Natural killer cell (primary cell): ENCODE measurements around the gene CHCT1. TPM values are rescaled to one million over a fixed set of nuclear protein-coding genes. Genes with fewer than 3 reads are reported as not detected.

ENCODE experiments used
- ATAC-seq, 3 donors: fragments of 150-1000 bp in 2 of 3; fragments of 200-7000 bp in 1 of 3; cut with Tn5 transposase; 1 replicate in 1 of 3; 2 replicates in 2 of 3; pipeline ENCODE4 v1.10.0; 2021; ENCODE audit warnings: mild to moderate bottlenecking in 2 of 3, moderate library complexity in 2 of 3
- DNase-seq, 2 donors: peaks; one replicate each; pipeline versions ENCODE4 v3.0.0 to v3.0.0-alpha.2; 2013 to 2021; ENCODE audit warnings: mixed read lengths in 1 of 2
- H3K27ac ChIP-seq: one replicate; pipeline ENCODE4 v1.5.1; 2013; ENCODE audit warnings: mild to moderate bottlenecking, low read length
- H3K27me3 ChIP-seq: one replicate; pipeline ENCODE4 v1.6.1; 2013; ENCODE audit warnings: low read length; ENCODE audit not compliant: control insufficient read depth, insufficient read depth
- H3K36me3 ChIP-seq: one replicate; pipeline ENCODE4 v1.6.1; 2013; ENCODE audit warnings: low read length; ENCODE audit not compliant: control insufficient read depth, insufficient read depth
- H3K4me1 ChIP-seq: one replicate; pipeline ENCODE4 v1.6.1; 2013; ENCODE audit warnings: low read length; ENCODE audit not compliant: control insufficient read depth, insufficient read depth
- H3K4me3 ChIP-seq: one replicate; pipeline ENCODE4 v1.5.1; 2013; ENCODE audit warnings: low read length
- H3K9me3 ChIP-seq: one replicate; pipeline ENCODE4 v1.6.1; 2013; ENCODE audit warnings: low read length; ENCODE audit not compliant: control insufficient read depth, insufficient read depth
- H3K27ac Mint-ChIP-seq, 2 donors: one replicate each; pipeline ENCODE4 v1.8.0; 2022; ENCODE audit warnings: mild to moderate bottlenecking in 2 of 2, mixed read lengths in 2 of 2, moderate library complexity in 1 of 2
- H3K27me3 Mint-ChIP-seq, 2 donors: one replicate each; pipeline ENCODE4 v1.8.0; 2022; ENCODE audit warnings: low read depth in 2 of 2, mixed read lengths in 2 of 2
- H3K36me3 Mint-ChIP-seq: one replicate; pipeline ENCODE4 v1.8.0; 2022; ENCODE audit warnings: mixed read lengths
- H3K4me1 Mint-ChIP-seq, 2 donors: one replicate each; pipeline ENCODE4 v1.8.0; 2022; ENCODE audit warnings: mixed read lengths in 2 of 2
- H3K4me3 Mint-ChIP-seq: one replicate; pipeline ENCODE4 v1.8.0; 2022; ENCODE audit warnings: mild to moderate bottlenecking, moderate library complexity, mixed read lengths
- H3K9me3 Mint-ChIP-seq, 2 donors: one replicate each; pipeline ENCODE4 v1.8.0; 2022; ENCODE audit warnings: mixed read lengths in 2 of 2
- CTCF ChIP-seq: fragments of 200-600 bp; IDR thresholded peaks from one replicate; pipeline ENCODE4 v1.8.0; 2022; ENCODE audit warnings: antibody characterized with exemption
- WGBS: methylation state at CpG from one replicate; pipeline ENCODE4 v1.1.7; 2013; ENCODE audit warnings: missing lambda C conversion rate; ENCODE audit not compliant: insufficient coverage; 5-methylcytosine and 5-hydroxymethylcytosine counted together
- intact Hi-C: fragments of 100-400 bp; cut with micrococcal nuclease; formaldehyde crosslinking; loops from one replicate; pipeline ENCODE4 v1.14.2; 2022
- total RNA-seq, 4 donors: library from RNA; stranded (reverse); fragments of 120-200 nt in 1 of 4; gene quantifications; one replicate each; pipeline versions ENCODE4 v1.2.3 to v1.2.4, GENCODE V29; 2013 to 2022

Gene CHCT1
- total RNA-seq, 3 donors from 2014 or later (not counting 1 experiment from before 2014, with no cell fraction given), result not detected

GRCh38 chr17:60457148-60457547 is 34.9 kb downstream of the CHCT1 start:
- H3K27me3 ChIP-seq, result no peaks in the 10 kb centered on the region
- Mint-ChIP-seq H3K27me3 (no peaks in the 10 kb centered on the region), H3K36me3 (no peaks in the 10 kb centered on the region), H3K27ac (peak overlapping the region in 1 of 2 donors; percentile 10), H3K4me3 (no peak overlapping the region), H3K4me1 (peaks cover 0 to 6% of the 10 kb centered on the region in 2 donors), H3K9me3 (no peaks in the 10 kb centered on the region)
- H3K36me3 ChIP-seq, result peaks cover 63% of the 10 kb centered on the region
- TF ChIP-seq CTCF, result no peak
- no peaks in the 10 kb centered on the region for H3K9me3 ChIP-seq
- 97% methylated on average over 2 of the region's 2 CpGs for WGBS
- no peak for ATAC-seq
- H3K4me1 ChIP-seq, result no peaks in the 10 kb centered on the region
- no peak overlapping the region for H3K4me3 ChIP-seq
- DNase-seq, result no peak
- no peak overlapping the region for H3K27ac ChIP-seq
- intact Hi-C loops, result no loop called here

GRCh38 chr17:60461584-60461983 is 39.3 kb downstream of the CHCT1 start:
- Mint-ChIP-seq H3K27me3 (no peaks in the 10 kb centered on the region), H3K9me3 (no peaks in the 10 kb centered on the region), H3K36me3 (peaks cover 5% of the 10 kb centered on the region), H3K27ac (no peak overlapping the region), H3K4me1 (peaks cover 0 to 8% of the 10 kb centered on the region in 2 donors), H3K4me3 (no peak overlapping the region)
- intact Hi-C loops, result no loop called here
- H3K9me3 ChIP-seq, result no peaks in the 10 kb centered on the region
- H3K4me1 ChIP-seq, result no peaks in the 10 kb centered on the region
- H3K27me3 ChIP-seq, result no peaks in the 10 kb centered on the region
- no peak overlapping the region for H3K4me3 ChIP-seq
- ATAC-seq (no peak), DNase-seq (no peak)
- no peak overlapping the region for H3K27ac ChIP-seq
- H3K36me3 ChIP-seq, result peaks cover 67% of the 10 kb centered on the region
- no peak for TF ChIP-seq CTCF
- WGBS, result no CpG with 5 or more reads among the region's 1 CpG

GRCh38 chr17:60463157-60463835 is 41.0 kb downstream of the CHCT1 start:
- intact Hi-C loops, result no loop called here
- Mint-ChIP-seq H3K4me1 (peaks cover 5 to 6% of the 10 kb centered on the region in 2 donors), H3K27me3 (no peaks in the 10 kb centered on the region), H3K9me3 (no peaks in the 10 kb centered on the region), H3K4me3 (no peak overlapping the region), H3K27ac (no peak overlapping the region), H3K36me3 (peaks cover 5% of the 10 kb centered on the region)
- TF ChIP-seq CTCF, result no peak
- Histone ChIP-seq H3K9me3 (no peaks in the 10 kb centered on the region), H3K27ac (no peak overlapping the region), H3K27me3 (no peaks in the 10 kb centered on the region), H3K4me3 (no peak overlapping the region), H3K4me1 (no peaks in the 10 kb centered on the region), H3K36me3 (peaks cover 71% of the 10 kb centered on the region)
- DNase-seq (no peak), ATAC-seq (no peak)
- 96% methylated on average over 3 of the region's 4 CpGs for WGBS

- no CpG with 5 or more reads among the region's 1 CpG for WGBS
- Histone ChIP-seq H3K9me3 (no peaks in the 10 kb centered on the region), H3K4me3 (no peak overlapping the region), H3K27ac (no peak overlapping the region), H3K27me3 (no peaks in the 10 kb centered on the region), H3K36me3 (peaks cover 73% of the 10 kb centered on the region), H3K4me1 (no peaks in the 10 kb centered on the region)
- DNase-seq, result no peak
- Mint-ChIP-seq H3K36me3 (peaks cover 5% of the 10 kb centered on the region), H3K27ac (no peak overlapping the region), H3K4me1 (peaks cover 5 to 6% of the 10 kb centered on the region in 2 donors), H3K4me3 (no peak overlapping the region), H3K9me3 (no peaks in the 10 kb centered on the region), H3K27me3 (no peaks in the 10 kb centered on the region)
- no peak for ATAC-seq
- intact Hi-C loops, result no loop called here
- TF ChIP-seq CTCF, result no peak
These were observed 42.1 kb downstream of the CHCT1 start for GRCh38 chr17:60464343-60464742.
